B cell (primary cell): ENCODE measurements around the gene MVK. TPM values are rescaled to one million over a fixed set of nuclear protein-coding genes. Genes with fewer than 3 reads are reported as not detected.

Source experiments
- ATAC-seq: fragments of 200-7000 bp; cut with Tn5 transposase; one replicate; pipeline ENCODE4 v1.10.0; 2021; ENCODE audit warnings: low read depth, mild to moderate bottlenecking, moderate number of reproducible peaks, moderate library complexity
- CTCF ChIA-PET: fragments of 350-600 bp; sonication (Branson Sonifier 250); formaldehyde crosslinking; loops from one replicate; lab custom pipeline; 2021; ENCODE audit warnings: antibody characterized with exemption, inconsistent platforms; lab: Charles Lee
- POLR2A ChIA-PET: fragments of 350-600 bp; sonication (Branson Sonifier 250); formaldehyde crosslinking; loops from one replicate; lab custom pipeline; 2021; ENCODE audit warnings: antibody characterized with exemption; lab: Charles Lee
- DNase-seq: peaks from one replicate; pipeline ENCODE4 v3.0.0; 2013
- H2AFZ ChIP-seq: 2 replicates; pipeline ENCODE4 v1.6.1; 2012; ENCODE audit warnings: mild to moderate bottlenecking, low read depth, low read length; ENCODE audit not compliant: insufficient read depth, poor library complexity, severe bottlenecking
- H3K27ac ChIP-seq, 2 donors: 1 replicate in 1 of 2; 2 replicates in 1 of 2; pipeline ENCODE4 v1.5.1; 2012 to 2013; ENCODE audit warnings: low read length in 2 of 2, mild to moderate bottlenecking in 2 of 2, moderate library complexity in 1 of 2
- H3K27me3 ChIP-seq, 4 experiments: fragments of 200-600 bp in 1 of 4; sonication (generic) in 1 of 4; replicated peaks in 1 of 4; 1 replicate in 2 of 4; 2 replicates in 2 of 4; pipeline versions ENCODE4 v1.6.1 to v1.7.0; 2013 to 2016; ENCODE audit warnings: low read length in 3 of 4, mild to moderate bottlenecking in 2 of 4, mixed read lengths in 1 of 4, moderate library complexity in 1 of 4; ENCODE audit not compliant: insufficient read depth in 4 of 4, control insufficient read depth in 3 of 4; ENCODE audit errors: control extremely low read depth in 1 of 4
- H3K36me3 ChIP-seq, 2 experiments: replicated peaks in 1 of 2; 1 replicate in 1 of 2; 2 replicates in 1 of 2; pipeline versions ENCODE4 v1.6.1 to v1.7.1; 2013; ENCODE audit warnings: low read length in 1 of 2; ENCODE audit not compliant: insufficient read depth in 2 of 2, control insufficient read depth in 1 of 2; ENCODE audit errors: control extremely low read depth in 1 of 2, extremely low read depth in 1 of 2
- H3K4me1 ChIP-seq, 2 donors: fragments of 200-600 bp in 1 of 2; sonication (generic) in 1 of 2; 1 replicate in 1 of 2; 2 replicates in 1 of 2; pipeline versions ENCODE4 v1.5.1 to v1.6.1; 2013 to 2017; ENCODE audit warnings: low read length in 2 of 2; ENCODE audit not compliant: control insufficient read depth in 2 of 2, insufficient read depth in 2 of 2
- H3K4me2 ChIP-seq: replicated peaks from 2 replicates; pipeline ENCODE3; 2012; ENCODE audit warnings: mild to moderate bottlenecking, low read depth, low read length; ENCODE audit not compliant: poor library complexity, severe bottlenecking
- H3K4me3 ChIP-seq, 5 experiments: fragments of 200-600 bp in 1 of 5; sonication (generic) in 1 of 5; 1 replicate in 3 of 5; 2 replicates in 2 of 5; pipeline versions ENCODE4 v1.5.1 to v1.7.0; 2011 to 2016; ENCODE audit warnings: low read length in 4 of 5, mild to moderate bottlenecking in 4 of 5, low read depth in 2 of 5, control low read depth in 1 of 5, moderate library complexity in 1 of 5; ENCODE audit not compliant: insufficient read depth in 1 of 5; ENCODE audit errors: control extremely low read depth in 1 of 5, extremely low read depth in 1 of 5
- H3K79me2 ChIP-seq: fragments of 200-600 bp; sonication (generic); one replicate; pipeline ENCODE4 v1.6.0; 2016; ENCODE audit warnings: low read length; ENCODE audit not compliant: control insufficient read depth, insufficient read depth
- H3K9ac ChIP-seq: fragments of 200-600 bp; sonication (generic); 2 replicates; pipeline ENCODE4 v1.6.1; 2017; ENCODE audit warnings: mild to moderate bottlenecking, low read length, moderate library complexity
- H3K9me3 ChIP-seq, 3 donors: one replicate each; pipeline versions ENCODE4 v1.6.1 to v1.7.1; 2013; ENCODE audit warnings: low read length in 2 of 3; ENCODE audit not compliant: control insufficient read depth in 2 of 3, insufficient read depth in 1 of 3; ENCODE audit errors: control extremely low read depth in 1 of 3
- H4K20me1 ChIP-seq: 2 replicates; pipeline ENCODE4 v1.6.0; 2012; ENCODE audit warnings: mild to moderate bottlenecking, low read length; ENCODE audit not compliant: insufficient read depth, control insufficient read depth, poor library complexity, severe bottlenecking
- H3K27ac Mint-ChIP-seq: one replicate; pipeline ENCODE4 v1.8.0; 2021; ENCODE audit warnings: mixed read lengths
- H3K27me3 Mint-ChIP-seq: one replicate; pipeline ENCODE4 v1.8.0; 2021; ENCODE audit warnings: mixed read lengths
- H3K4me1 Mint-ChIP-seq: one replicate; pipeline ENCODE4 v1.8.0; 2021; ENCODE audit warnings: mixed read lengths
- H3K4me3 Mint-ChIP-seq: one replicate; pipeline ENCODE4 v1.8.0; 2021; ENCODE audit warnings: mixed read lengths
- H3K9me3 Mint-ChIP-seq: one replicate; pipeline ENCODE4 v1.8.0; 2022; ENCODE audit warnings: mixed read lengths; ENCODE audit not compliant: insufficient read depth
- CTCF ChIP-seq: fragments of 200-600 bp; IDR thresholded peaks from one replicate; pipeline ENCODE4 v1.8.0; 2022; ENCODE audit warnings: antibody characterized with exemption, mild to moderate bottlenecking
- EZH2 ChIP-seq: IDR thresholded peaks from 2 replicates; pipeline ENCODE4 v1.6.1; 2012; ENCODE audit warnings: borderline replicate concordance, low read depth, mild to moderate bottlenecking, moderate library complexity, low read length; ENCODE audit not compliant: insufficient read depth, poor library complexity, severe bottlenecking
- WGBS: methylation state at CpG from one replicate; pipeline ENCODE4 v1.1.5; 2013; ENCODE audit warnings: missing lambda C conversion rate; ENCODE audit not compliant: insufficient coverage; 5-methylcytosine and 5-hydroxymethylcytosine counted together
- intact Hi-C: fragments of 100-400 bp; cut with micrococcal nuclease; formaldehyde crosslinking; loops from one replicate; pipeline ENCODE4 v1.10.0; 2022
- polyA plus RNA-seq: library from polyadenylated mRNA; depleted of rRNA; stranded (reverse); fragments of >200 nt; gene quantifications from 2 replicates; pipeline ENCODE4 v1.2.3, GENCODE V29; 2012
- total RNA-seq, 2 donors: library from RNA; stranded (reverse); fragments of 120-200 nt in 1 of 2; gene quantifications; 1 replicate in 1 of 2; 2 replicates in 1 of 2; pipeline versions ENCODE4 v1.2.3 to v1.2.4, GENCODE V29; 2013 to 2022

The MVK gene
- total and polyA plus RNA-seq, 2 donors (not counting 1 experiment from before 2014, with no cell fraction given) = 12.1 to 12.5 TPM

- H3K4me3 ChIP-seq = no peak overlapping the region
- intact Hi-C loops = no loop called here
- H3K9me3 ChIP-seq = no peaks in the 10 kb centered on the region
- no peaks in the 10 kb centered on the region for H4K20me1 ChIP-seq
- Mint-ChIP-seq H3K4me1 (no peaks in the 10 kb centered on the region), H3K4me3 (no peak overlapping the region), H3K9me3 (no peaks in the 10 kb centered on the region), H3K27ac (no peak overlapping the region), H3K27me3 (no peaks in the 10 kb centered on the region)
- DNase-seq (no peak), ATAC-seq (no peak)
- H3K27ac ChIP-seq = no peak overlapping the region
- H3K4me1 ChIP-seq = no peaks in the 10 kb centered on the region
- H3K4me2 ChIP-seq = no peak overlapping the region
- no peak overlapping the region for H3K9ac ChIP-seq
- WGBS = 78% methylated on average over 15 of the region's 16 CpGs
- no peaks in the 10 kb centered on the region for H3K79me2 ChIP-seq
- H3K27me3 ChIP-seq = peaks cover 0 to 6% (median 0%) of the 10 kb centered on the region in 4 experiments
- TF ChIP-seq CTCF (no peak), EZH2 (no peak)
- CTCF ChIA-PET = interaction anchor here (0.8 to 1.5 kb wide), 2 partner anchors 33 to 45 kb away, joined by 3 read pairs; no protein-coding TSS in a partner anchor
- POLR2A ChIA-PET = no interaction called here
- no peaks in the 10 kb centered on the region for H3K36me3 ChIP-seq
- no peak overlapping the region for H2AFZ ChIP-seq
Measured at GRCh38 chr12:109553906-109554500, 19.6 kb upstream of the MVK start.

- CTCF ChIA-PET = interaction anchor here (0.6 to 0.8 kb wide), 2 partner anchors 17 to 34 kb away, joined by 3 read pairs; no protein-coding TSS in a partner anchor
- no peaks in the 10 kb centered on the region for H3K4me1 Mint-ChIP-seq
- no peaks in the 10 kb centered on the region for H3K27me3 Mint-ChIP-seq
- Histone ChIP-seq H3K79me2 (no peaks in the 10 kb centered on the region), H3K36me3 (no peaks in the 10 kb centered on the region), H3K27me3 (peaks cover 0 to 6% (median 0%) of the 10 kb centered on the region in 4 experiments), H3K9me3 (no peaks in the 10 kb centered on the region), H3K4me2 (no peak overlapping the region), H2AFZ (no peak overlapping the region), H3K4me1 (no peaks in the 10 kb centered on the region), H3K9ac (no peak overlapping the region), H3K4me3 (no peak overlapping the region), H3K27ac (no peak overlapping the region), H4K20me1 (no peaks in the 10 kb centered on the region)
- TF ChIP-seq EZH2 = no peak
- no peak for TF ChIP-seq CTCF
- H3K9me3 Mint-ChIP-seq = no peaks in the 10 kb centered on the region
- WGBS = 88% methylated on average over 6 of the region's 6 CpGs
- DNase-seq = no peak
- POLR2A ChIA-PET = no interaction called here
- H3K27ac Mint-ChIP-seq = no peak overlapping the region
- no peak overlapping the region for H3K4me3 Mint-ChIP-seq
- no peak for ATAC-seq
- intact Hi-C loops = no loop called here
Measured at GRCh38 chr12:109554761-109555160, 18.8 kb upstream of the MVK start.
